ENCODE measurements around the gene BOLL. TPM values are rescaled to one million over a fixed set of nuclear protein-coding genes. Genes with fewer than 3 reads are reported as not detected.

Gene BOLL
- total and polyA plus RNA-seq, 2 donors (not counting 1 experiment from before 2014, with no cell fraction given): not detected

GRCh38 chr2:197800091-197800490, 15.0 kb upstream of the BOLL start:
- H3K4me2 ChIP-seq (replicated peaks; ENCODE audit: low read depth, low read length, poor library complexity, severe bottlenecking): no peak overlapping the region
- H3K4me1 Mint-ChIP-seq: peaks cover 7% of the 10 kb centered on the region
- H3K4me3 Mint-ChIP-seq: no peak overlapping the region
- ATAC-seq (ENCODE audit: low read depth): no peak
- H3K4me3 ChIP-seq (ENCODE audit: control extremely low read depth in 1 of 5, extremely low read depth in 1 of 5, insufficient read depth in 1 of 5, low read depth in 2 of 5, low read length in 4 of 5): no peak overlapping the region
- CTCF ChIA-PET: interaction anchor here (1.2 kb wide), 1 partner anchor 13 kb away, joined by 3 read pairs; no protein-coding TSS in a partner anchor
- no peak for DNase-seq
- H3K27ac ChIP-seq (ENCODE audit: low read length in 2 of 2): no peak overlapping the region
- POLR2A ChIA-PET: no interaction called here
- no peaks in the 10 kb centered on the region for H4K20me1 ChIP-seq (ENCODE audit: control insufficient read depth, insufficient read depth, low read length, poor library complexity, severe bottlenecking)
- TF ChIP-seq EZH2 (IDR thresholded peaks at IDR 0.05; ENCODE audit: borderline replicate concordance, insufficient read depth, low read depth, low read length, poor library complexity, severe bottlenecking) (no peak), CTCF (IDR thresholded peaks at IDR 0.05) (no peak)
- peaks cover 8 to 10% of the 10 kb centered on the region in 2 donors for H3K4me1 ChIP-seq (ENCODE audit: control insufficient read depth in 2 of 2, insufficient read depth in 2 of 2, low read length in 2 of 2)
- intact Hi-C loops (cut with micrococcal nuclease): no loop called here
- H3K27ac Mint-ChIP-seq: no peak overlapping the region
- H3K27me3 Mint-ChIP-seq: peaks cover 68% of the 10 kb centered on the region
- H2AFZ ChIP-seq (ENCODE audit: insufficient read depth, low read depth, low read length, poor library complexity, severe bottlenecking): no peak overlapping the region
- no peaks in the 10 kb centered on the region for H3K79me2 ChIP-seq (ENCODE audit: control insufficient read depth, insufficient read depth, low read length)
- H3K36me3 ChIP-seq (replicated peaks in 1 of 2; ENCODE audit: control extremely low read depth in 1 of 2, control insufficient read depth in 1 of 2, extremely low read depth in 1 of 2, insufficient read depth in 2 of 2, low read length in 1 of 2): no peaks in the 10 kb centered on the region
- peaks cover 0 to 51% (median 39%) of the 10 kb centered on the region in 4 experiments for H3K27me3 ChIP-seq (replicated peaks in 1 of 4; ENCODE audit: control extremely low read depth in 1 of 4, control insufficient read depth in 3 of 4, insufficient read depth in 4 of 4, low read length in 3 of 4)
- peaks cover 0 to 8% (median 0%) of the 10 kb centered on the region in 3 donors for H3K9me3 ChIP-seq (ENCODE audit: control extremely low read depth in 1 of 3, control insufficient read depth in 2 of 3, insufficient read depth in 1 of 3, low read length in 2 of 3)
- peaks cover 4% of the 10 kb centered on the region for H3K9me3 Mint-ChIP-seq (ENCODE audit: insufficient read depth)
- no peak overlapping the region for H3K9ac ChIP-seq (ENCODE audit: low read length)
- 40% methylated on average over 1 of the region's 2 CpGs for WGBS (ENCODE audit: insufficient coverage)

GRCh38 chr2:197799068-197799467, 13.9 kb upstream of the BOLL start:
- Histone ChIP-seq H3K4me1 (ENCODE audit: control insufficient read depth in 2 of 2, insufficient read depth in 2 of 2, low read length in 2 of 2) (peaks cover 5% of the 10 kb centered on the region in 2 donors), H3K27ac (ENCODE audit: low read length in 2 of 2) (no peak overlapping the region), H3K4me3 (ENCODE audit: control extremely low read depth in 1 of 5, extremely low read depth in 1 of 5, insufficient read depth in 1 of 5, low read depth in 2 of 5, low read length in 4 of 5) (no peak overlapping the region), H4K20me1 (ENCODE audit: control insufficient read depth, insufficient read depth, low read length, poor library complexity, severe bottlenecking) (no peaks in the 10 kb centered on the region), H3K9ac (ENCODE audit: low read length) (no peak overlapping the region), H3K4me2 (replicated peaks; ENCODE audit: low read depth, low read length, poor library complexity, severe bottlenecking) (no peak overlapping the region), H3K27me3 (replicated peaks in 1 of 4; ENCODE audit: control extremely low read depth in 1 of 4, control insufficient read depth in 3 of 4, insufficient read depth in 4 of 4, low read length in 3 of 4) (peaks cover 0 to 49% (median 35%) of the 10 kb centered on the region in 4 experiments), H2AFZ (ENCODE audit: insufficient read depth, low read depth, low read length, poor library complexity, severe bottlenecking) (no peak overlapping the region), H3K36me3 (replicated peaks in 1 of 2; ENCODE audit: control extremely low read depth in 1 of 2, control insufficient read depth in 1 of 2, extremely low read depth in 1 of 2, insufficient read depth in 2 of 2, low read length in 1 of 2) (no peaks in the 10 kb centered on the region), H3K79me2 (ENCODE audit: control insufficient read depth, insufficient read depth, low read length) (no peaks in the 10 kb centered on the region), H3K9me3 (ENCODE audit: control extremely low read depth in 1 of 3, control insufficient read depth in 2 of 3, insufficient read depth in 1 of 3, low read length in 2 of 3) (peaks cover 0 to 8% (median 0%) of the 10 kb centered on the region in 3 donors)
- ATAC-seq (ENCODE audit: low read depth) (no peak), DNase-seq (no peak)
- POLR2A ChIA-PET: no interaction called here
- intact Hi-C loops (cut with micrococcal nuclease): no loop called here
- TF ChIP-seq EZH2 (IDR thresholded peaks at IDR 0.05; ENCODE audit: borderline replicate concordance, insufficient read depth, low read depth, low read length, poor library complexity, severe bottlenecking) (no peak), CTCF (IDR thresholded peaks at IDR 0.05) (no peak)
- peaks cover 4% of the 10 kb centered on the region for H3K4me1 Mint-ChIP-seq
- CTCF ChIA-PET: no interaction called here
- H3K27ac Mint-ChIP-seq: no peak overlapping the region
- 79% methylated on average over 2 of the region's 3 CpGs for WGBS (ENCODE audit: insufficient coverage)
- H3K27me3 Mint-ChIP-seq: peaks cover 70% of the 10 kb centered on the region
- peaks cover 4% of the 10 kb centered on the region for H3K9me3 Mint-ChIP-seq (ENCODE audit: insufficient read depth)
- H3K4me3 Mint-ChIP-seq: no peak overlapping the region

All from B cell (primary cell).